ENCODE measurements around the gene PRM3.

PRM3 gene

DNA sequence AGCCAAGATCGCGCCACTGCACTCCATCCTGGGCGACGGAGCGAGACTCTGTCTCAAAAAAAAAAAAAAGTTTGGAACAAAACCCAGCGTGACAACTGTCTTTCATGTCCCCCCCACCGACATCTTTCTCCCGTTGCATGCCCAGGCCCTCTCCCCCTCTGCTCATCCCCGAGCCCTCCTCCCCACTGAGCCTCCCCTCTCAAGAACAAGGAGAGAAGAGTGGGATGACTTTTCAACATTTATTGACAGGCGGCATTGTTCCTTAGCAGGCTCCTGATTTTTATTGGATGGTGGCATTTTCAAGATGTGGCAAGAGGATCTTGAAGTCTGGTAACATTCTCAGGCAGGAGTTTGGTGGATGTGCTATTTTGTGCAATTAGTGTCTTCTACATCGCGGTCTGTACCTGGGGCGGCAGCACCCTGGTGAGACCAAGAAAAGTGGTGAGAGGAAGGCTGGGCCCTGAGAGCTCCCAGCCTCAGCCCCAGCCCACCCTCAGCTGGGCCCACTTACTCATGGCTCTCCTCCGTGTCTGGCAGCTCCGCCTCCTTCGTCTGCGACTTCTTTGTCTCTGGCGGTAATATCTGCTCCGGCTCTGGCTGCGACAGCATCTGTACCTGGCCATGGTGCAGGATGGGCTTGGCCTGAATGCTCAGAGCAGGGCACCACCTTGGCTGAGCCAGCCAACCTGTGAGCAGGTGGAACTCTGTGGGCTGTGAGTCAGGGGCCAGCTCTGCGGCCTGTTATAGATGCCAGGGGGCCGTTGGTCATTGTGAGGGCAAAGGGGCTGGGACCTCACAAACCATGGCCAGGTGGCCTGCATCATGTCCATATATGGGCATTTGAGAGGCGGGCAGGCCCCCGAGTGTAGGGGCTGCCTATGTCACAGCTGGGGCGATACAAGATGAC lies 7.4 kb upstream of the PRM3 start, which contains the start of gene PRM1:
Gene PRM1, minus strand, starts transcription at position 715 of the 907 bp plus-strand sequence. Its CDS starts 92 bp downstream, at position 623.
- DNase-seq (ENCODE audit: low spot score) = no peak
- POLR2A ChIA-PET (ENCODE audit: low non-redundant PET) = no interaction called here
- TF ChIP-seq, protein P1, sequence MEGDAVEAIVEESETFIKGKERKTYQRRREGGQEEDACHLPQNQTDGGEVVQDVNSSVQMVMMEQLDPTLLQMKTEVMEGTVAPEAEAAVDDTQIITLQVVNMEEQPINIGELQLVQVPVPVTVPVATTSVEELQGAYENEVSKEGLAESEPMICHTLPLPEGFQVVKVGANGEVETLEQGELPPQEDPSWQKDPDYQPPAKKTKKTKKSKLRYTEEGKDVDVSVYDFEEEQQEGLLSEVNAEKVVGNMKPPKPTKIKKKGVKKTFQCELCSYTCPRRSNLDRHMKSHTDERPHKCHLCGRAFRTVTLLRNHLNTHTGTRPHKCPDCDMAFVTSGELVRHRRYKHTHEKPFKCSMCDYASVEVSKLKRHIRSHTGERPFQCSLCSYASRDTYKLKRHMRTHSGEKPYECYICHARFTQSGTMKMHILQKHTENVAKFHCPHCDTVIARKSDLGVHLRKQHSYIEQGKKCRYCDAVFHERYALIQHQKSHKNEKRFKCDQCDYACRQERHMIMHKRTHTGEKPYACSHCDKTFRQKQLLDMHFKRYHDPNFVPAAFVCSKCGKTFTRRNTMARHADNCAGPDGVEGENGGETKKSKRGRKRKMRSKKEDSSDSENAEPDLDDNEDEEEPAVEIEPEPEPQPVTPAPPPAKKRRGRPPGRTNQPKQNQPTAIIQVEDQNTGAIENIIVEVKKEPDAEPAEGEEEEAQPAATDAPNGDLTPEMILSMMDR (conservative IDR thresholded peaks at IDR 0.05; ENCODE audit: low read depth) = no peak
- H3K27ac ChIP-seq = no peak within 1 kb of the TSS
- CTCF ChIA-PET = no interaction called here

DNA sequence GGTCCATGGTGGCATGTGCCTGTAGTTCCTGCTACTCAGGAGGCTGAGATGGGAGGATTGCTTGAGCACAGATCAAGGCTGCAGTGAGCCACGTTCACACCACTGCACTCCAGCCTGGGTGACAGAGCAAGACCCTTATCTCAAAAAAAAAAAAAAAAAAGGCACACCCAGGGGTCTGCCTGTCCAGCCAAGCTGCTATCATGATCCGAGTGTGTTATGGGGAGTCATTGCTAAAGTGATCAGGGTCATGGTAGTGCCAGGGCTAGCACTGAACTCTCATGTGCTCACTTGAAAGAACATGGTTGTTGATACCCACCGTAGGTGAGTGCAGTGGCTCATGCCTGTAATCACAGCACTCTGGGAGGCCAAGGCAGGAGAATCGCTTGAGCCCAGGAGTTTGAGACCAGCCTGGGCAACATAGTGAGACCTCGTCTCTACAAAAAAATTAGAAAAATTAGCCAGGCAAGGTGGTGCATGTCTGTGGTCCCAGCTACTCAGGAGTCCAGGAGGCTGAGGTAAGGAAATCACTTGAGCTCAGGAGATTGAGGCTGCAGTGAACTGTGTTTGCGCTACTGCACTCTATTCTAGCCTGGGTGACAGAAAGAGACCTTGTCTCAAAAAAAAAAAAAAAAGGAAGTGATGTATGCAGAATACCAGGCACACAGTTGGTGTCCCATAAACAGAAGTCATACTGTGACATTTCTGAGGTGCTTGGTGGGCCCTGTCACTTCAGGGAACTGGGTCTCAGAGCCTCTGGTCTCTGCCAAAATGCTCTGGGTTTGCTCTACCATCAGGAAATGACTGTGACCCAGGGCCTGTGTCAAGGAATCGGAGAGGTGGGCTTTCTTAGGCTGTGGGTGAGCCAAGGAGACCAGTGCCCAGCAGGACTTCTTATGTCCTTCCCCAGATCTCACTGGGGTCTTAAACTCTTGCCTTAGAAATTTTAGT lies 5.5 kb upstream of the PRM3 start:
- ChIA-PET CTCF (no interaction called here), POLR2A (ENCODE audit: low non-redundant PET) (no interaction called here)
- TF ChIP-seq, protein P1 (conservative IDR thresholded peaks at IDR 0.05; ENCODE audit: low read depth) = no peak
- no peak for DNase-seq (ENCODE audit: low spot score)
- no peak overlapping the region for H3K27ac ChIP-seq

DNA sequence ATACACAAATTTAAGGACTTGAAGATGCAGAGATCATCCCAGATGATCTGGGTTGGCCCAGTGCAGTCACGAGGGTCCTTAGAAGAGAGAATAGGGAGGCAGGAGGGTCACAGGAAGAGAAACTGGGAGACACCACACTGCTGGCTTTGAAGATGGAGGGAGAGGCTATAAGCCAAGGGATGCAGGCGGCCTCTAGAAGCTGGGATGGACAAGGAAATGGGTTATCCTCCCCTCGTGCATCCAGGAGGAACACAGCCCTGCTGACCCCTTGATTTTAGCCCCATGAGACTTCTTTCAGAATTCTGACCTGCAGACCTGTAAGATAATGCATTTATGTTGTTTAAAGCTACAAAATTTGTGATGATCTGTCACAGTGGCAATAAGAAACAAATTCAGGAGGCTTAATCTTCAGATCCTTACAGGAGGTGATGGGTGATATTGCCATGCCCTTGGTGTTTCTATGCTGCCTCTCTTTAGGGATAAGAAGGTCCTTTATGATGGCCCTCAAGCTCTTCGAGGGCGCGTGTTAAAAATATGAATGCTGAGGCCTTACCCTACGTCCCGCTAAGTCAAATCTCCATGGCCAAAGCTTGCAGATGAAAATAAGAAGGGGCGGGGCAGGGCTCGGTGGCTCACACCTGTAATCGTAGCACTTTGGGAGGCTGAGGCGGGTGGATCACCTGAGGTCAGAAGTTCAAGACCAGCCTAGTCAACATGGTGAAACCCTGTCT lies 4.3 kb upstream of the PRM3 start:
- ChIA-PET CTCF (interaction anchor here (0.7 kb wide), 1 partner anchor 13 kb away, joined by 3 read pairs; no protein-coding TSS in a partner anchor), POLR2A (ENCODE audit: low non-redundant PET) (no interaction called here)
- no peak for DNase-seq (ENCODE audit: low spot score)
- TF ChIP-seq, protein P1 (conservative IDR thresholded peaks at IDR 0.05; ENCODE audit: low read depth) = no peak
- no peak overlapping the region for H3K27ac ChIP-seq

DNA sequence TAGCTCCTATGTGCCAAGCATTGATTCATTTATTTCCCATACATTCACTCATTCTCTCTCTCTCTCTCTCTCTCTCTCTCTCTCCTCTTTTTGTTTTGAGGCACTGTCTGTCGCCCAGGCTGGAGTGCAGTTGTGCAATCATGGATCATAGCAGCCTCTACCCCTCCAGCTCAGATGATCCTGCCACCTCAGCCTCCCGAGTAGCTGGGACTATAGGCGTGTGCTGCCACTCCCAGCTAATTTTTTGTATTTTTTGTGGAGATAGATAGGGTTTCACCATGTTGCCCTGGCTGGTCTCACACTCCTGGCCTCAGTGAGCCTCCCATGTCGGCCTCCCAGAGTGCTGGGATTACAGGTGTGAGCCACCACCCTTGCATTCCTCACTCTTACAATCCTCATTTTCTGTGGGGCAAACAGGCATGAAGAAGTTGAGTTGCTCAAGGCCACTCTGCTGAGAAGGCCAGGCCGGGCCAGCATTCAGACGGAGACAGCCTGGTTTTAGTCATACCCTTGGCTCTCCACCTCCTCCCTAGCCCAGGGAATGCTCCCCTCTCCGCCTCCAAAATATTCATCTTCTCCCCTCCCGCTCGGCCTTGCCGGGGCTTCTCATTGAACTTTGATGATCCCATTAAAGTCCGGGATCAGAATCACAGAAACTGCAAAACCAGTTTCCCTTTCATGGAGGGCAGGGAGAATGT lies 3.6 kb upstream of the PRM3 start:
- H3K27ac ChIP-seq = no peak overlapping the region
- CTCF ChIA-PET = interaction anchor here (0.6 to 0.9 kb wide), 3 partner anchors 22 to 1021 kb away, joined by 3 to 6 read pairs (median 4); no protein-coding TSS in a partner anchor
- TF ChIP-seq, protein P1 (conservative IDR thresholded peaks at IDR 0.05; ENCODE audit: low read depth) = no peak
- no peak for DNase-seq (ENCODE audit: low spot score)
- POLR2A ChIA-PET (ENCODE audit: low non-redundant PET) = no interaction called here

DNA sequence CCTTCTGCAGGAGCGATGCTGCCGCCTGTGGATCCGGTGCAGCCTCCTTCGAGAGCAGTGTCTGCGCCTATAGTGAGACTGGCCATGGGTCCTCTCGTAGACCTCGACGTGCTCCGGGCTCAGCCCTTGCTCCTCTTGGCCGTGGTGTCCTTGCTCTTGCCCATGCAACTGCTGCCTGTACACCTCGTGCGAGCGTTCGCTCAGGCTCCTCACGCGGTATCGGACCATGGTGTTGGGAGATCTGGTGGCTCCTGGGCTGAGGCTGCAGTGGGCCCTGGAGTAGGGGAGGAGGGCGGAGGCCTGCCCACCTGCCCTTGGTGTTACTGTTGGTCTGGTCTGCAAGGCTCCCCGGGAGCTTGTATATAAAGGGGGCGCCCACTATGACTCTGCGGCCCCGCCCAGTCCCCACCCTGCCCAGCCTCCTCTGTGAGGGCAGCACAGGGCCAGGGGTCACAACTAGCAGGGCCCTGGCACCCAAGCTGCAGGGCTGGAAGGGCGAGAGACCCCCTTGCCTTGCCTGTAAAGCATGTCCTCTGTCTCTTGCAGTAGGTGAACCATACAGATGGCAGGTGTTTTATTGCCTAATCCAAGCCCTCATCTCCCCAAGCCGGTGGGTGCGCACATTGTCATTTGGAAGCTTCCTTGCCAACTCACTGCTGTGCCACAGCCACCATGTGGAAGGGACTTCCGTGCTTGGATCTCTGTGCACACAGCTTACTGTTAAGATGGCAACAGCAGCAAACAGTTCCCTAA lies 2.9 kb upstream of the PRM3 start, which contains the start of gene PRM2:
Gene PRM2, minus strand, starts transcription at position 338 of the 753 bp plus-strand sequence. Its CDS starts 110 bp downstream, at position 228.
- no peak within 1 kb of the TSS for H3K27ac ChIP-seq
- POLR2A ChIA-PET (ENCODE audit: low non-redundant PET) = no interaction called here
- no peak for DNase-seq (ENCODE audit: low spot score)
- CTCF ChIA-PET = interaction anchor here (0.6 to 0.9 kb wide), 4 partner anchors 10 to 1020 kb away, joined by 3 to 6 read pairs (median 4); no protein-coding TSS in a partner anchor
- TF ChIP-seq, protein P1 (conservative IDR thresholded peaks at IDR 0.05; ENCODE audit: low read depth) = no peak
